AG09309 (cell line): Measurements from ENCODE around the gene NFXL1.

Experiments used
- DNase-seq: peaks from one replicate; pipeline ENCODE4 v3.0.0-alpha.2; 2010; ENCODE audit warnings: low read depth
- H3K4me3 ChIP-seq: 2 replicates; pipeline ENCODE4 v1.5.1; 2011; ENCODE audit warnings: mild to moderate bottlenecking, low read depth, low read length, moderate library complexity; ENCODE audit not compliant: control insufficient read depth
- CTCF ChIP-seq: IDR thresholded peaks from 2 replicates; pipeline ENCODE4 v1.5.1; 2011; ENCODE audit warnings: mild to moderate bottlenecking, low read depth, low read length, inconsistent platforms; ENCODE audit not compliant: insufficient read depth, control insufficient read depth; ENCODE audit errors: missing control alignments

NFXL1 gene

GRCh38 chr4:47804598-47804997 is 109.8 kb downstream of the NFXL1 start:
- DNase-seq = no peak
- no peak for TF ChIP-seq CTCF
- no peak overlapping the region for H3K4me3 ChIP-seq

- no peak overlapping the region for H3K4me3 ChIP-seq
- DNase-seq = no peak
- TF ChIP-seq CTCF = no peak
These were observed 112.8 kb downstream of the NFXL1 start for GRCh38 chr4:47801481-47802002.

GRCh38 chr4:47798165-47798564 is 116.2 kb downstream of the NFXL1 start:
- no peak overlapping the region for H3K4me3 ChIP-seq
- TF ChIP-seq CTCF = no peak
- no peak for DNase-seq
